NK-92 (cell line): Measurements from ENCODE around the gene ATG5.
A peak's percentile ranks its signal among the peaks of the same experiment; 100 is the strongest.

Experiments
- DNase-seq: peaks from one replicate; lab custom pipeline; 2025; ENCODE audit not compliant: unreplicated experiment; lab: John Stamatoyannopoulos, UW

The ATG5 gene

GRCh38 chr6:106325336-106326178, at the start of gene ATG5:
TSS of gene ATG5 (minus strand) at chr6:106325760. CDS start at chr6:106316208, 9,552 bp downstream.
- peak; percentile 98 for DNase-seq

GRCh38 chr6:106373502-106374239, 48.1 kb upstream of the ATG5 start:
- no peak for DNase-seq

- no peak for DNase-seq
These were observed 47.4 kb upstream of the ATG5 start for GRCh38 chr6:106372838-106373501.

- DNase-seq, result no peak
These were observed 45.1 kb upstream of the ATG5 start for GRCh38 chr6:106370639-106371038.

- DNase-seq, result no peak
These were observed 44.2 kb upstream of the ATG5 start for GRCh38 chr6:106369739-106370138.

GRCh38 chr6:106363401-106364138, 38.0 kb upstream of the ATG5 start:
- no peak for DNase-seq

GRCh38 chr6:106360989-106361430, 35.5 kb upstream of the ATG5 start:
- DNase-seq, result no peak

- no peak for DNase-seq
These were observed 34.9 kb upstream of the ATG5 start, which contains the start of gene CRYBG1 for GRCh38 chr6:106360410-106360988. TSS of gene CRYBG1 (plus strand) at chr6:106360717. CDS start at chr6:106360909, 192 bp downstream.

- no peak for DNase-seq
These were observed 34.4 kb upstream of the ATG5 start for GRCh38 chr6:106359959-106360409.

GRCh38 chr6:106356378-106356777, 30.8 kb upstream of the ATG5 start:
- no peak for DNase-seq

GRCh38 chr6:106347219-106347618, 21.7 kb upstream of the ATG5 start:
- DNase-seq, result no peak

GRCh38 chr6:106339334-106340029, 13.9 kb upstream of the ATG5 start:
- no peak for DNase-seq

GRCh38 chr6:106334646-106335448, 9.3 kb upstream of the ATG5 start:
- DNase-seq, result no peak

- DNase-seq, result no peak
These were observed 729 bp downstream of the ATG5 start for GRCh38 chr6:106324726-106325335.

- no peak for DNase-seq
These were observed 3.6 kb downstream of the ATG5 start for GRCh38 chr6:106321940-106322339.

- DNase-seq, result no peak
These were observed 6.7 kb downstream of the ATG5 start for GRCh38 chr6:106318851-106319250.

- DNase-seq, result no peak
These were observed 7.5 kb downstream of the ATG5 start for GRCh38 chr6:106318061-106318460.

- DNase-seq, result no peak
These were observed 9.2 kb downstream of the ATG5 start for GRCh38 chr6:106316375-106316766.
